ENCODE results near the gene ALMS1.
A peak's percentile ranks its signal among the peaks of the same experiment; 100 is the strongest.
"Not testable (repeated sequence)": the region's sequence is repeated elsewhere in the genome, so short reads cannot be mapped to it uniquely, and the experiment has no call there.

ALMS1 gene

DNA sequence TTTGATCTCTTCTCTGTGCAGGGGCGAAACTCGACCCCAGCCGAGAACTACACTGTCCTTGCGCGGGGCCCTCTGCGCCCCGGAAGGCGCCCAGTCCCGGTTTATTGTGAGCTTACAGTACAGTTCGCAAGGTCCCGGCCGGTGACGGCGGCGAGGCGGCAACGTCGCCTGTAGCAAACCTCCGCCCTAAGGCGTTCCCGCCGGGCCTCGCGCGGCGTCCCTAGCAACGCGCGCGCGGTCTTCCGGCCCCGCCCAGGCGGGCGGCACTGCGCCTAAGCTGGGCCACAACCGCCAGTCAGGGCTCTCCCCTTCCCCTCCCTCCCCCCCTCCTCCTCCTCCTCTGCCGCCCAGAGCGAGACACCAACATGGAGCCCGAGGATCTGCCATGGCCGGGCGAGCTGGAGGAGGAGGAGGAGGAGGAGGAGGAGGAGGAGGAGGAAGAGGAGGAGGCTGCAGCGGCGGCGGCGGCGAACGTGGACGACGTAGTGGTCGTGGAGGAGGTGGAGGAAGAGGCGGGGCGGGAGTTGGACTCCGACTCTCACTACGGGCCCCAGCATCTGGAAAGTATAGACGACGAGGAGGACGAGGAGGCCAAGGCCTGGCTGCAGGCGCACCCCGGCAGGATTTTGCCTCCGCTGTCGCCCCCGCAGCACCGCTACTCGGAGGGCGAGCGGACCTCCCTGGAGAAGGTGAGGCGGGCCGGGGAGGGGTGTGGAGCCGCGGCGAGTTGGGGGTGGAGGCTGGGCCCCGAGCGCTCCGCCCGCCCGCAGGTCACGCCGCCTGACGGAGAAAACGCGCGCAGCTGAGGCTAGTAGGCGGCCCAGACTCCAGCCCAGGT lies at the start of gene ALMS1:
Gene ALMS1 (plus strand): TSS at position 333 of the 838 bp plus-strand sequence. CDS start 33 bp downstream, at position 366.
- peak; percentile 91 to 94 for DNase-seq

GRCh38 chr2:73337828-73338227 lies 47.8 kb upstream of the ALMS1 start:
- DNase-seq, result no peak

GRCh38 chr2:73339201-73339600 lies 46.4 kb upstream of the ALMS1 start:
- DNase-seq, result no peak

GRCh38 chr2:73341039-73341438 lies 44.6 kb upstream of the ALMS1 start:
- no peak for DNase-seq

DNA sequence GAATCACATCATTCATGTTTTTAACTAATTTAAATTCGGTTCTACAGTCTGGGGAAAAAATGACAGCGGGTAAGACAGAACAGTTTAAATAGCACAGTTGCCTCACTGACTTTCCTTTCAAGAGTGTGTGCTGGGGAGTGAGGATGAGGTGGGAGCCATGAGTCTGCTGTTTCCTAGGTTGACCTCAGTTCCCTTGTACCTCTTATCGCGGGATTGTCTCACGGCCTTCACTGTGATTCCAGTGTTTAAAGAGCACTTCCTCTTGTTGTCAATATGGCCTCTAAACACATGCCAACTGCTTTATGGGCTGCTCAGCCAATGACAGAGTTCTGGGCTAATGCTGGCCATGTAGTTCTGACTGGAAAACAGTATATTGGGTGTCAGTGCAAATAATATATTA lies 41.6 kb upstream of the ALMS1 start:
- DNase-seq, result no peak

DNA sequence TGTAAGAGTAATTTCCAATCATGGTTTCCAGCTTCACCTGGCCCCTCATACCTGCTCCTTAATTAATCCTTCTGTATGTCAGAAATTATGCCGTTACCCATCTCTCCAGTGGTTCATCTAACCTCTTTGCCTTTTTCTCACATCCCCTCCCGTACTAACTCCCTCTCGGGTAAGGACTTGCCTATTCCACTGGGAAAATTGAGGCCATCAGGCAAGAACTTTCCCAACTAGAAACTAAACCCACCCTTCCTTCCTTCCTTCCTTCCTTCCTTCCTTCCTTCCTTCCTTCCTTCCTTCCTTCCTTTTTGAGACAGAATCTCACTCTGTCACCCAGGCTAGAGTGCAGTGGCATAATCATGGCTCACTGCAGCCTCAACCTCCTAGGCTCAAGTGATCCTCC lies 40.9 kb upstream of the ALMS1 start:
- DNase-seq, result not testable (repeated sequence)

DNA sequence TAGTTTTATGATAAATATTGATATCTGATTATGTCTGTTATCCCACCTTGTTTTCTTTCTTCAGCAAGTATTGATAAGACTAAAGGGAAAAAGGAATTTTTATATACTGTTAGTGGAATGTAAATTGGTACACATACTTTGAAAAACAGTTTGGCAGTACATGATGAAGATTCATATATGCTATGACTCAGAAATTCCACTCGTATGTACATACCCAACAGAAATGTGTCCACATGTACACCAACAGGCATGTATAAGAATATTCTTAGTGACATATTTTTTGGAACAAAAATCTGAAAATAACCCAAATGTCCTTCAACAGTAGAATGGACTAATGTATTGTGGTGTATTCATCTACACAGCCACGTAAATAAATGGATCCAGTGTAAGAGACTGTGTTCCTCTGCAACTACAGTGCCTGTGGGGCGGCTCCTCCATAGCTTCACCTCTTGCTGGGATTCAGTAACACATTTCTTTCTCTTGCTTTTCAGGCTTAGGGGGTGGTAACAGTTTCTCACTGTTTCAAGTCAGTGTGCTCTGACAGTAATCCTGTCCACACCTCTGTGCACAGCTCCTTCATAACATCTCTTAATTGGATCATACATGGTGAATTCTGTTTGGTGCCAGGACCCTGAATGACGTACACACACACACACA lies 35.5 kb upstream of the ALMS1 start:
- no peak for DNase-seq

- DNase-seq, result no peak
Observed at GRCh38 chr2:73356097-73356496, 29.5 kb upstream of the ALMS1 start.

DNA sequence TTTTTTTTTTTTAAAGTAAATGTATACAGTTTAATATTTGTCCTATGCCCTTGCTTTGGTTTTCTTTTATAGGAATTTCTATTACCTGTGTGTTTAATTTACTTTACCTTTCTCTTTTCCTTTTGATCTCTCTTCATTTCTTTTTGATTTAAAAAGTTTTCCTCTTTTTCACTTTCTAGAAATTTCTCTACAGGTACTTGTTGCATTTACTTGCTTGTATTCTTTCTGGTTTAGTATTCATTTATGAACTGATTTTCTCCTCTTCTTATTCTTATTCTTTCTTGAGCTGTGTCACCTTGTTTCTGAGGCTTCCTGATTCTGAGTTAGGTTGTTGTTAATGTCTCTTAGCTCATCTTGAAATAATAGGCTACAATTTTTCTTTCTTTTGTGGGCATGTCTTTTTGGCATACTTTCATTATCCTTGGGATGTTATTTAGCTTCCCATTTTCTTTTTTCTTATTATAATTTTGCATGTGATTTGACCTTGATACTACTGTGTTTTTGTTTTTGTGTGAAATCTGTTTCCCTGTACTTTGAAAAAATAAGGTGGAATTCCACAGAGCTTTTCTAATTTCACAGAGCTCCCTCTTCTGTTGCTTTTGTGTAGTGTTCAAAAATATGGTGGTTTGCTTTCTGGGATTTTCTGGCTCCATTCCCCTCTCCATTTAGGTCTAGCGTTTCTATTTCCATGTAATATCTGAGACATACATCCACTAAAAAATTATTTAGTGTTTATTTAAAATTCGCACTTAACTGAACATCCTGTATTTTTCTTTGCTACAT lies 25.5 kb upstream of the ALMS1 start:
- no peak for DNase-seq

- DNase-seq, result no peak
Observed at GRCh38 chr2:73366060-73366459, 19.6 kb upstream of the ALMS1 start.

DNA sequence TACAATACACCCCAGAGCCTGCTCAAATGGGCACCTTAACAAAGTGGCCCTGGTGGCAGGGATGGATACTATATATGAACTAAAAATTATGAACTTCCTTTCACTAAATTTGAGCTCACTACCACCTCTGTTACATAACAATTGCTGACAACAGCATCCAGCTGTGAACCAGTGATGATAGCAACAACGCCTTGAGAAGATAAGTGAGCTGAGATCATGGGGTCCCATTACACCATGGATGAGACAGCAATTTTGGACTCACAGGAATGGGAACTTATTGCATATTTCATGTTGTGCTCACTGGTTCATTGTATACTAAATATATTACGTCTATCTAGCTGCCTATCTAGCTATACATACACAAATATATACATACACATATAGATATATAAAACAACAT lies 16.9 kb upstream of the ALMS1 start:
- no peak for DNase-seq

DNA sequence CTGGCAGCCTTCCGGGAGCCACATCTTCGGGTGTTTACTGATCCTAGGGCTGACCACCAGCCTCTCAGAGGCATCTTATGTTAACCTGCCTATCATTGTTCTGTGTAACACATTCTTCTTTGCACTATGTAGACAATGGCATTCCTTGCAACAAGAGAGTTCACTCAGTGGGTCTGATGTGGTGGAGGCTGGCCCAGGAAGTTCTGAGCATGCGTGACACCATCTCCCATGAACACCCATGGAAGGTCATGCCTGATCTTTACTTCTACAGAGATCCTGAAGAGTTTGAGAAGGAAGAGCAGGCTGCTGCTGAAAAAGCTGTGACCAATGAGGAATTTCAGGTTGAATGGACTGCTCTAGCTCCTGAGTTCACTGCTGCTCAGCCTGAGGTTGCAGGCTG lies 15.3 kb upstream of the ALMS1 start:
- no peak for DNase-seq

DNA sequence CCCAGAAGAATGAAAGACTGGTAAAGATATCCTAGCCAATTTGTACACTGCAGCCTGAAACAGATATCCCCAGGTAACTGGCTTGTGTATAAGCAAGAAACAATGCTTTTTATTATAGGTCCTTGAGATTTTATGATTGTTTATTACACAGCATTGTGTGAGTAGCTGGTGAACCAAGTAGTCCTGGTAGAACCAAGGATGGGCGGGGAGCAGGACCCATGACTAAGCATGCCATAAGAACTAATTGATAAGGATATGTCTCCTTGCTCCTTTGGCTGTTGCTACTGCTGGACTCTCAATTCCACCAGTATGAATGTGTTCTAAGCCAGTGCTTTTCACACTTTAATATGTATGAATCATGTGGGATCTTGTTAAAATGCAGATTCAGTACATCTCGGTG lies 12.3 kb upstream of the ALMS1 start:
- DNase-seq, result no peak

DNA sequence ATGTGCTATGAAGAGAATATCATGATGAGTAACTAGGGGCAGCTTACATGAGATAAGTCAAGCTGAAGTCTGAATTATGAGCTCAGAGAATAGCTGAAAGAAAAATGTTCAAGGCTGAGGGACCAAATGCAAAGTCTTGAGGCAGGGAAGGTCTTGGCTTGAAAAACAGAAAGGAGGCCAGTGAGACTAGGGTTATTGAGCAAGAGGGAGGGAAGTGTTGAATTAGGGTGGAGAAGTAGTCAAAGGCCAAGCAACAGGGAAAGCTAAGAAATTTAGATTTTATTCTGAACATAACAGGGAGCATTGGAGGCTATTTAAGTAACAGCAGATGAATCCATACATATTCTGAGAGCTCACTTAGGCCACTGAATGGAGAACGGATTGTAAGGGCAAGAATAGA lies 11.4 kb upstream of the ALMS1 start:
- no peak for DNase-seq

- DNase-seq, result no peak
Observed at GRCh38 chr2:73376681-73377080, 9.0 kb upstream of the ALMS1 start.

GRCh38 chr2:73383036-73383435 lies 2.6 kb upstream of the ALMS1 start:
- DNase-seq, result no peak

GRCh38 chr2:73385123-73385503 lies 523 bp upstream of the ALMS1 start:
- DNase-seq, result no peak

GRCh38 chr2:73386342-73386868 lies 769 bp downstream of the ALMS1 start:
- DNase-seq, result no peak

DNA sequence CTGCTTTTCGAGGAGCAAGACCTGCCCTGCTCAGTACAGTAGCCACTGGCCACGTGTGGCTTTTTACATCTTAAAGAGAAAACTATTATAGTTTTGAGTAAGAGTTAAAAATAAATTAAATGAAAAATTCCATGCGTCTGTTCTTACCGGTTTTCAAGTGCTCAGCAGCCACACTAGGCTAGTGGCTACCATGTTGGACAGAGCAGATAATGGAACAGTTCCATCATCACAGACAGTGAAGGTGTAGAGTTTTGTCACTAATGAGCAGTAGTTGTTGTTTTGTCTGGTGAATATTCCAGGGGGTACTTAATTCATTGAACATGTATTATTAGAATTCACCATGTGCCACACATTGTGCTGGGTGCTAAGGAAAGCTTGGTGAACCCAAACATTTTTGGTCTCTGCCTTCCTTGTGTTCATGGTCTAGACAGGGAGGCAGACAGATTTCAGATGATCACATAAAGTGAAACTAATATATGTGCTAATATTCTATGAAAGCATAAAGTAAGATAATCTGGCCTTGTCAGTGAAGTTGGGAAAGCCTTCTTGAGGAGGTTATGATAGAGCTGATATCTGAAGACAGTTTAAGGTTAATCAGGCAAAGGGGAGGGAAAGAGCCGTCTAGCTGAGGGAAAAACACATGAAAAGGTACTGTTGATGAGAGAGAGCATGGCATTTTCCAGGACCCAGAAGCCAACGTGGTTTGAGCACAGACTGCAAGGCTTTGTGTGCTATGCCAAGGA lies 1.4 kb downstream of the ALMS1 start:
- DNase-seq, result no peak

DNA sequence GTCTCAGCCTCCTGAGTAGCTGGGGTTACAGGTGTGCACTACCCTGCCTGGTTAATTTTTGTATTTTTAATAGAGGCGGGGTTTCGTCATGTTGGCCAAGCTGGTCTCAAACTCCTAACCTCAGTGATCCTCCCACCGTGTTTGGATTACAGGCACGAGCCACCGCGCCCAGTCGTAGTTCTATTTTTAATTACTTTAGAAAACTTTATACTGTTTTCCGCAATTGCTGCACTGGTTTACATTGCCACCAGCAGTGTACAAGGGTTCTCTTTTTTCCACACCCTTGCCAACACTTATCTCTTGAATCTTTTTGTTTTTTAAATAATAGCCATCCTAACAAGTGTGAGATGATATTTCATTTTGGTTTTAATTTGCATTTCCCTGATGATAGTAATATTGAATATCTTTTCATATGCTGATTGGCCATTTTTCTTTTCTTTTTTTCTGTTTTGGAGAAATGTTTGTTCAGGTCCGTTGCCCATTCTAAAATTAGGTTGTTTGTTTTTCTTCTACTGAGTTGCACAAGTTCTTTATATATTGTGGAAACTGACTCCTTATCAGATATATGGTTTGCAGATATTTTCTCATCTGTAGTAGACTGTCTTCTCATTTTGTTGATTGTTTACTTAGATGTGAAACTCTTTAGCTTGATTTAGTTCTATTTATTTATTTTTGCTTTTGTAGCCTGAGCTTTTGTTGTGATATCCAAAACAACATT lies 16.9 kb downstream of the ALMS1 start:
- no peak for DNase-seq

- DNase-seq, result no peak
Observed at GRCh38 chr2:73403237-73403636, 17.6 kb downstream of the ALMS1 start.

GRCh38 chr2:73404409-73404808 lies 18.8 kb downstream of the ALMS1 start:
- DNase-seq, result no peak

All from CD4-positive, alpha-beta T cell treated with Interleukin-1 beta for 1 hour (primary cell).